HG03175 (cell line): ENCODE data around the gene ACVR2B.

Experiments
- ATAC-seq: cut with Tn5 transposase; IDR thresholded peaks from one replicate; pipeline ENCODE4 v1.9.1; 2021; ENCODE audit warnings: mild to moderate bottlenecking, moderate library complexity; ENCODE audit not compliant: unreplicated experiment

The ACVR2B gene

DNA sequence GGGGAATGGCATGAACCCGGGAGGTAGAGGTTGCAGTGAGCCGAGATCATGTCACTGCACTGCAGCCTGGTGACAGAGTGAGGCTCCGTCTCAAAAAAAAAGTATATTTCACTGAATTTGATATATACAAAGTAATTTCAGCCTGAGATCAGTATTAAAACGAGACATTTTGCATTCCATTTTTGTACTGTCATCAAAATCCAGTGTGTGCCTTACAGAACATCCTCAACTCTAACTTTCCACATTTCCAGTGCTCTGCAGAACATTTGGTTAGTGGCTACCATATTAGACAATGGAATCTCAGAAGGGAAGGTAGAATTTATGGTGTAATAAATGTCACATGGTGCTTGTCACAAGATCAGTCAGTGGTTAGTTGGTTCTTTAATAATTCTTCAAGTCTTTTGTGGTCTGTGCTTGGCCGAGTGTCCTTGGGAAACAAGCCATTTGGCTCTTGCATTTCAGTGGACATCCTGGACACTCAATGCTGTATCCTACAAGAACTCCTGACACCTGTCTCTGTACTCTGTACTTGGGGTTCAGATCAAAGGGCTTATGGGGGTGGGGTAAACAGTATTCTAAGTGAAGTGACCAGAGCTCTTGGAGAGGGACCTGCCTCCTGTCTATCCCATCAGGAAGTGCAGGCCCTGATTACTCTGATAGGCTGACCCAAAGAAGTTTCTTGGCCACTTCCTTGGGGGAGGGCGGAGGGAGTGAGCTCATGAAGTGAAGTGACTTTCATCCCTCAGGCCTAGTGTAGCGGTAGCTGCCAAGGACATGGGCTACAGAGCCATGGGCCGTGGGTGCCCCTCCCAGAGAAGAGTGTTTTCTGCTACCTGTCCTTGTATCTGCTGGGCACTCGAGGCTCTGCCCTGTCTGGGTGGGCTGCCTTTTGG lies 3.7 kb downstream of the ACVR2B start:
- no peak for ATAC-seq

DNA sequence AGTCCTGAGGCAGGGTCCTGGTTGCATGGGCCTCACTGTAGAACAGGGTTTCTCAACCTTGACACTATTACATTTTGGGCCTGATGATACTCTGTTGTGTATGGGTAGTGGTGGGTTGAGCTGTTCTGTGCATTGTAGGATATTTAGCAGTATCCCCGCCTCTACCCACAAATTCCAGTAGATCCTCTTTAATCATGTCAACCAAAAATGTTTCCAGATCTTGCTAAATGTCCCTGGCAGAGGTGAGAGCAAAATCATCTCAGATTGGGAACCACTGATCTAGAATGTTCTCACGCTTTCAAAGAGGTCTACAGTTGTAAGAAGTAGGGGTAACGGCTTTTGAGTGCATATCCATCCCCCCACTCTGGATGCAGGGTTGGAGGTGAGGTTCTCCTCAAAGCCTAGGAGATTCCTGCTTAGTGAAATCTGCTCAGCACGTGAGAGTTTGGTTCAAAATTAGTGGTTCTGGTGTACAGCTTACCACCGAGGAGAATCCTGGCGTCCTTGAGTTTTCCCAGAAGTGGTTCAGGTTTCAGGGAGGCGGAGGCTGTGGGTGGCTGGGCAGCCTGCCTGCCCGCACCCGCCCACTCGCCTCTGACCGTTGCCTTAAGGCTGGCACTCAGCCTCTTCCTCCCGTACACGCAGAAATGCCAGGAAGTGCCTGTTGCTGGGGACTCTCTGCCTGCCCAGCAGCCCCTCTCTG lies 5.3 kb downstream of the ACVR2B start:
- no peak for ATAC-seq

GRCh38 chr3:38459499-38460048 lies 5.9 kb downstream of the ACVR2B start:
- ATAC-seq: no peak

DNA sequence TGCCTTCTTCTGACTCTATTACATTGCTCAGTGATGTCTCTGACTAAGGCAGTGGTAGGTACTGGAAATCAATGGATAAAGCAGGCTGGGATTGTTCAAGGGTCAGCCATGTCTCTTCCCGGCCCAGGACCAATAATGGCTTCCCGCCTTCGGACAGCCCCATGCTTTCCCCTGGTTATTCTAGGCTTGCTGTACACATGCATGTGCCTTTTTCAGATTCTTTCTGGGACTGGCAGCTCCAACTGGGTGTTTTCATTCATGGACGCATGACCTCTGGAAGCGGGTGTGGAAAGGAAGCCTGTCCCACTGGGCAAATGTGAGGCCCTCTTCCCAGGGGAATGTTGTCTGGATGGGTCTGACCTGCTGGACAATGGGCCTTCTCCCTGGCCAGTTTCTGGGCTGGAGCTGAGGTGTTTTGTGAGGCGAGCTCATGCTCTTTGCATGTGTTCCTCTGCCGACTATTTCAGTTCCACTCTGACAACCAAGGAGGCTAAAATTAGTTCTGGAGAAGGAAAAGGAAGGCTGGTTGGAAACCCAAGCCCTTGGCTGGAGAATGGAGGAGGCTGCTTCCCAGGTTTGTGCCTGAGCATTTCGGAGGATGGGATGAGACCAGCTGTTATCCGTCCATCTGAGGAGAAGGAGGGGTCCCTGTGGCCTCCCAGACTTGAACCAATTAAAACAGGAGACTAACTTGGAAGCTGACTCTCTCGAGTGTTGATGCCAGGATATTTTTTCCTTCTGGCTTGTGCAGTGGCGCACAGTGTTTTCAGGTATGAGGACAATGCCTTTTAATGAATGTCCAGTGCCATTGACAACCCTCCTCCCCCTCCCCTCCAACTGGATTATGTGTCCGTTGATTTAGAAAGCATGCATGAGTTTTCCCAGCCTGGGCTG lies 6.9 kb downstream of the ACVR2B start:
- no peak for ATAC-seq

DNA sequence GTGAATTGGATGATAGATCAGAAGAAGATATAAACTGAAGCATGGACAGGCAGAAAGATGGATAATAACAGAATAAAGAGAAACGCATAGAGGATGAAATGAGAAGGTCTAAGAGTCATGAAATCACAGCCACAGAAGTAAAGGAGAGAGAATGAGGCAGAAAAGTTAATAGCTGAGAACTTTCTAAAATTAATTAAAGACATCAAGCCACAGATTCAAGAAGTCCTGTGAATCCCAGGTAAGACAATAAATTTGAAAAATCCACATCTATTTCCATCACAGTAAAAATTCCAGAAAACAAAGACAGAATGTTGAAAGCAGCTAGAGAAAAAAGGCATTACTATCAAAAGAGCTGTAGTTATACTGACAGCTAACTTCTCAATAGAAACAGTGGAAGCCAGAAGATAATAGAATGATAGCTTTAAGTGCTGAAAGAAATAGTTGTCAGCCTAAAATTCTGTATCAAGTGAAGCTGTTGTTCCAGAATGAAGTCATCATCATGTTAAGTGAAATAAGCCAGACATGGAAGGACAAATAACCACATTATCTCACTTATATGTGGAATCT lies 12.0 kb downstream of the ACVR2B start:
- ATAC-seq: no peak

DNA sequence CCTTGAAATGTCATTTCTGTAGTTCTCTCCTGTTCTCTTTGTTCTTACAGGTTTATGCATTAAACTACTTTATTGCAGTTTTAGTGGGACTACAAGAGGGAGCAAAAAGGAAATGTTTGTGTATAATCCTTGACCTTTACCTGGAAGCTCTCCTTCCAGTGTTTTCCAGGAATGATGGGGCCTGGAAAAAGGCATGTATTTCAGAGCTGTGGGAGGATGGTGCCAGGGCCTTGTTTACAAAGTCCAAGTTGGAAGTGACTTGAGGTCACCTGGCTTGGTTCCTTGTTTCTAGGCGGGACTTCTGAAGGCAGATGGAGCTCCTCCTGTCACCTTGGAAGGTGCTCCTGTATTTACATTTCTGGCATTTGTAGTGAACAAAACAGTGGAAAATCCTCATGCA lies 15.1 kb downstream of the ACVR2B start:
- no peak for ATAC-seq

DNA sequence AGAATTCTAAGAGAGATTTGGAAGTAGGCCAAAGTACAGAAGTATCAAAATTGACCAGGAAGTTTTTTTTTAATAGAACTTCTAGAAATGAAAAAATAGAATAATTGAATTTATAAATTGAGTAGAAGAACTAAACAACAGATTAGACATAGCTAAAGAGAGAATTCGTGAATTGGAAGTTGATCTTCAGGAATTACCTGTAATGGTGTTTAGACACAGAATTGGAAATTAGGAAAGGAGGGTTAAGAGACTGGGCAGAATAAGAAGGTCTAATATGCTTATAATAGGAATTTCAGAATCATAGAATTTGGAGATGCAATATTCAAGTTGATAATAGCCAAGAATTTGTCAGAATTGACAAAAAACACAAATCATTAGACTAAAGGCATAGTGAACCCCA lies 16.2 kb downstream of the ACVR2B start:
- ATAC-seq: no peak

DNA sequence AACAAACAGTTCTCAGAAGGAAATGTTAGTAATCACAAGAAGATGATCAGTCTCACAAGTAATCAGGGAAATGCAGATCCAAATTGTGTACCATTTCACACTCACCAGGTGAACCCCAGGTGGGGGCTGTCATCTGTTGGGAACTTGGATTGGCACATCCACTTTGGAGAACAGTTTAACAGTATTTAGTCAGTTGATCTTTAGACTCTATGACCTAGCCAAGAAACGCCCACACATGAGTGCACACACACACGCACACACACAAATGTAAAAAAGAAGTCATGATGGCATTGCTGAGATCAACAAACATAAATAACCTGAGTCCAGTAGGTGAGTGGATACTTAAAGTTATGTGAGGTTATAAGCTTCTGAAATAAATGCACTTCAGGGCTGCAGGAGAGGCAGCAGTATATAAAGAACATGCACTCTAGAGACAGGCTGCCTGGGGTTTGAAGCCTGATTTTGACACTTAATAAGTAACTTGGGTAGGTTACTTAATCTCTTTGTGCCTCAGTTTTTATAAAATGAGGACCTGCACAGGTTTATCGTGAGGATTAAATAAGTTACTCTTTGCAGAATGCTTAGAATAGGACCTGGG lies 17.7 kb downstream of the ACVR2B start:
- ATAC-seq: no peak

DNA sequence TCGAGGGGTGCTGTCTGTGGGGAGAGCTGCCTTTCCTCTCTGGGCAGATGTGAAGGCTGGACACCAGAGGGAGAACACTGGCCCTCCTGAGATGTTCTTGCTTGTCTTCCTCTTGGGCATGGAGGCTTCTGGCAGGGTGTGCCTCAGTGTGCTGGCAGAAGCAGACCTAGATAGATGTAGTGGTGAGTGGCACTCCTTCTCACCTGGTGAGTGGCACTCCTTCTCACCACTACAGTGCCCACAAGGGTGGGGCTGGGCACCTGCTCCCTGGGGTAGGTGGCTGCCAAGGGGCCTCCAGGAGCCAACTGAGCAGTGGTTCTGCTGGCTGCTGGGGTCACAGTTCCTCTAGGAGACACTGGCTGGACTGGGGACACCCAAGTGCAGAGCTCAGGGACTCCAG lies 18.7 kb downstream of the ACVR2B start:
- ATAC-seq: no peak

DNA sequence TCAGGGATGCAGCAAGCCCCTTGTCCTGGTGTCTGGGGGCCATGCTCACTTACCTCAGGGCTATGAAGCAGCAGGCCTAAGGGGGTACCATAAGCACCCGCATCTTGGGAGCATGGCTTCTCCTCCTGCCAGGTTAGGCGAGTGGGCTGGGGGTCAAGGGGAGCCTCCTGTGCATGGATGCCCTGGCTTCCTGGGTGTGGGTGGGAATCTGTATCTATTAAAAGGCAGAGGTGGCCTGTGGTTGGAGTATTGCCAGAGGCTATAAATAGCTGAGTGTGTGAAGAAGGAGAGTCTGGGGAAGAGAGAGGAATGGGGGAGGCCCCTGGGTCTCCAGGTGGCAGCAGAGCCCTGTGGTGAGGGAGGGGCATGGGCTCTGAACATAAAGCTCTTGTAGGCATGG lies 19.5 kb downstream of the ACVR2B start:
- no peak for ATAC-seq

- ATAC-seq: no peak
These were observed 21.4 kb downstream of the ACVR2B start for GRCh38 chr3:38474928-38475605.

DNA sequence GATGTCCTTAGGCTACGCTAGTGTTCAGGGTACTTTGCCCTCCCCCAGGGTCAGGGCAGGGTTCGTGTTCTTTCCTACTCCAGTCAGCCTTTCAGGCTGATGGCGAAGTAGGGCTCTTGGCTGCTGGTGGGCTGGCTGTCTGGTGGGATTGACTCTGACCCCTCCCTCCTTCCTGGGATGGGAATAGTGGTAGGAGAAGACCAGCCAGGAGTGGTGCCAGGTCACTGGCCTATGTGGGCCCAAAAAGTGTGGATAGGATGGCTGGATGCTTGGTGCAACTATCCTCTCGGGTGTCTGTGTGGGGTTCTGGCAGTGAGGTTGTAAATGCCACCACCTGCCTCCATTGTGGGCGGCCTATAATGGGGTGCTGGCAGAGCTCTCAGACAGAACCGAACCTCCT lies 22.0 kb downstream of the ACVR2B start:
- ATAC-seq: no peak

- no peak for ATAC-seq
These were observed 22.6 kb downstream of the ACVR2B start for GRCh38 chr3:38476157-38476756.

GRCh38 chr3:38477057-38477820 lies 23.5 kb downstream of the ACVR2B start:
- ATAC-seq: no peak

DNA sequence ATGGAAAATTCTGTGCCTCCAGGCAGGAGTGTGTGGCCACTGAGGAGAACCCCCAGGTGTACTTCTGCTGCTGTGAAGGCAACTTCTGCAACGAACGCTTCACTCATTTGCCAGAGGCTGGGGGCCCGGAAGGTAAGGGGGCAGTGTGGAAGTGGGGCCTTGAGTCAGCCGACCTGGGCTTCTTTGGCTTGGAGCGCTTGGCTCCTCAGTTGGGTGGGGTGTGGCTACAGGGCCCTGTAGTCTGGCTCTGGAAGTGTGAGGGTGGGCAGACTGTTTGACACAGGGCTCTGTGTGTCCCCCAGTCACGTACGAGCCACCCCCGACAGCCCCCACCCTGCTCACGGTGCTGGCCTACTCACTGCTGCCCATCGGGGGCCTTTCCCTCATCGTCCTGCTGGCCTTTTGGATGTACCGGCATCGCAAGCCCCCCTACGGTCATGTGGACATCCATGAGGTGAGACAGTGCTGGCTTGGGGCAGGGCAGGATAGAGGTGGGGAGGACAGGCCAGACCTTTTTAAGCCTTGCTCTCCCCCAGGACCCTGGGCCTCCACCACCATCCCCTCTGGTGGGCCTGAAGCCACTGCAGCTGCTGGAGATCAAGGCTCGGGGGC lies 24.3 kb downstream of the ACVR2B start:
- ATAC-seq: no peak

- no peak for ATAC-seq
These were observed 25.2 kb downstream of the ACVR2B start for GRCh38 chr3:38478901-38479300.

DNA sequence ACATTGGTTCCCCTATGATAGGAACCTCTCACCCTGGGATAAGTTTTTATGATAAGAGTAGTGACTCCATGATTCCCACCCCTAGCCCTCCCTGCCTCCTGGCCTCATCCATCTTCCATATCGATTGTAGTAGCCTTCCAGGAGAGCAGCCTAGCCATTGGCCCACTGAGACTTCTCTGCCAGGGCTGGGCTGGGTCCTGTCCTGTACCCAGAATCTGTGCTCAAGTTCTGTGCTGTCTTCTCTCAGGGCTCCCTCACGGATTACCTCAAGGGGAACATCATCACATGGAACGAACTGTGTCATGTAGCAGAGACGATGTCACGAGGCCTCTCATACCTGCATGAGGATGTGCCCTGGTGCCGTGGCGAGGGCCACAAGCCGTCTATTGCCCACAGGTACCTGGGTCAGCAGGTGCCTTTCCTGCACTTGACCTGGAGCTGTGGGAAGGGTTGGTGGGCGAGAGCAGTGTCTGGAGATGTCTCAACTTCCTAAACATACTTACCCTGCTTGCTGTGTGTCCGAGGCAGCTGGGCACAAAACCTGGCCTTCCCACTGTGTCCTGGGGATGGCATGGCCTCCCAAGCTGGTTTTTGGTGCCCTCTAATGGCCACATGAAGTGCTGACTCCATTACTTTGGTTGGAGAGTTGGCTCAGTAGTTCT lies 25.9 kb downstream of the ACVR2B start:
- peak; percentile 64 for ATAC-seq

DNA sequence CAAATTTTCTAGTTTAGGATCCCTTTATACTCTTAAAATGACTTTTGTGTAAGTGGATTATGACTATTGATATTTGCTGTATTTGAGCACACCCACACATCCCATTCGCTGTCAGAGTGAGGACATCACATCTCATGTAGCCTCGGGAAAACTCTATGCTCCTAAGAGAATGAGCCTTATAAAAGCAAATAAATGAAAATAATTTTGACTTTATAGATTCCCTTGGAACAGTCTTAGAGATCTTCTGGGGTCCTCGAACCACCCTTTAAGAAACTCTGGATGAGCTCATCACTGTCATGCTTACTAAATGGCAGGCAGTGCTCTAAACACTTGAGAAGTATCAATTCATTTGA lies 26.4 kb downstream of the ACVR2B start:
- ATAC-seq: no peak
